Natural killer cell (primary cell): ENCODE data around the gene ZNF195. TPM values are rescaled to one million over a fixed set of nuclear protein-coding genes. Genes with fewer than 3 reads are reported as not detected.
"Not testable (repeated sequence)": the region's sequence is repeated elsewhere in the genome, so short reads cannot be mapped to it uniquely, and the experiment has no call there.

ENCODE experiments used
- ATAC-seq, 3 donors: fragments of 150-1000 bp in 2 of 3; fragments of 200-7000 bp in 1 of 3; cut with Tn5 transposase; 1 replicate in 1 of 3; 2 replicates in 2 of 3; pipeline ENCODE4 v1.10.0; 2021; ENCODE audit warnings: mild to moderate bottlenecking in 2 of 3, moderate library complexity in 2 of 3
- DNase-seq, 2 donors: peaks; one replicate each; pipeline versions ENCODE4 v3.0.0 to v3.0.0-alpha.2; 2013 to 2021; ENCODE audit warnings: mixed read lengths in 1 of 2
- H3K27ac ChIP-seq: one replicate; pipeline ENCODE4 v1.5.1; 2013; ENCODE audit warnings: mild to moderate bottlenecking, low read length
- H3K27me3 ChIP-seq: one replicate; pipeline ENCODE4 v1.6.1; 2013; ENCODE audit warnings: low read length; ENCODE audit not compliant: control insufficient read depth, insufficient read depth
- H3K36me3 ChIP-seq: one replicate; pipeline ENCODE4 v1.6.1; 2013; ENCODE audit warnings: low read length; ENCODE audit not compliant: control insufficient read depth, insufficient read depth
- H3K4me1 ChIP-seq: one replicate; pipeline ENCODE4 v1.6.1; 2013; ENCODE audit warnings: low read length; ENCODE audit not compliant: control insufficient read depth, insufficient read depth
- H3K4me3 ChIP-seq: one replicate; pipeline ENCODE4 v1.5.1; 2013; ENCODE audit warnings: low read length
- H3K9me3 ChIP-seq: one replicate; pipeline ENCODE4 v1.6.1; 2013; ENCODE audit warnings: low read length; ENCODE audit not compliant: control insufficient read depth, insufficient read depth
- H3K27ac Mint-ChIP-seq, 2 donors: one replicate each; pipeline ENCODE4 v1.8.0; 2022; ENCODE audit warnings: mild to moderate bottlenecking in 2 of 2, mixed read lengths in 2 of 2, moderate library complexity in 1 of 2
- H3K27me3 Mint-ChIP-seq, 2 donors: one replicate each; pipeline ENCODE4 v1.8.0; 2022; ENCODE audit warnings: low read depth in 2 of 2, mixed read lengths in 2 of 2
- H3K36me3 Mint-ChIP-seq: one replicate; pipeline ENCODE4 v1.8.0; 2022; ENCODE audit warnings: mixed read lengths
- H3K4me1 Mint-ChIP-seq, 2 donors: one replicate each; pipeline ENCODE4 v1.8.0; 2022; ENCODE audit warnings: mixed read lengths in 2 of 2
- H3K4me3 Mint-ChIP-seq: one replicate; pipeline ENCODE4 v1.8.0; 2022; ENCODE audit warnings: mild to moderate bottlenecking, moderate library complexity, mixed read lengths
- H3K9me3 Mint-ChIP-seq, 2 donors: one replicate each; pipeline ENCODE4 v1.8.0; 2022; ENCODE audit warnings: mixed read lengths in 2 of 2
- CTCF ChIP-seq: fragments of 200-600 bp; IDR thresholded peaks from one replicate; pipeline ENCODE4 v1.8.0; 2022; ENCODE audit warnings: antibody characterized with exemption
- WGBS: methylation state at CpG from one replicate; pipeline ENCODE4 v1.1.7; 2013; ENCODE audit warnings: missing lambda C conversion rate; ENCODE audit not compliant: insufficient coverage; 5-methylcytosine and 5-hydroxymethylcytosine counted together
- intact Hi-C: fragments of 100-400 bp; cut with micrococcal nuclease; formaldehyde crosslinking; loops from one replicate; pipeline ENCODE4 v1.14.2; 2022
- total RNA-seq, 4 donors: library from RNA; stranded (reverse); fragments of 120-200 nt in 1 of 4; gene quantifications; one replicate each; pipeline versions ENCODE4 v1.2.3 to v1.2.4, GENCODE V29; 2013 to 2022

ZNF195 gene
- total RNA-seq, 3 donors from 2014 or later (not counting 1 experiment from before 2014, with no cell fraction given): 24.7 to 44.1 (median 25.9) TPM

- Histone ChIP-seq H3K4me3 (no peak overlapping the region), H3K4me1 (no peaks in the 10 kb centered on the region), H3K27me3 (peaks cover 10% of the 10 kb centered on the region), H3K27ac (no peak overlapping the region), H3K36me3 (no peaks in the 10 kb centered on the region), H3K9me3 (no peaks in the 10 kb centered on the region)
- H3K36me3 Mint-ChIP-seq: no peaks in the 10 kb centered on the region
- no peak for TF ChIP-seq CTCF
- DNase-seq: no peak
- 64% methylated on average over 7 of the region's 7 CpGs for WGBS
- H3K27ac Mint-ChIP-seq: no peak overlapping the region
- peaks cover 34 to 49% of the 10 kb centered on the region in 2 donors for H3K27me3 Mint-ChIP-seq
- no peaks in the 10 kb centered on the region for H3K9me3 Mint-ChIP-seq
- intact Hi-C loops: no loop called here
- H3K4me1 Mint-ChIP-seq: no peaks in the 10 kb centered on the region
- peak in 1 of 3 donors; percentile 27 for ATAC-seq
- no peak overlapping the region for H3K4me3 Mint-ChIP-seq
Measured at GRCh38 chr11:3338569-3339339, 40.2 kb downstream of the ZNF195 start.

GRCh38 chr11:3336420-3336819 is 42.5 kb downstream of the ZNF195 start:
- H3K36me3 ChIP-seq, H3K36me3 Mint-ChIP-seq, H3K4me3 ChIP-seq, H3K27ac ChIP-seq, H3K4me1 ChIP-seq, intact Hi-C loops, H3K4me3 Mint-ChIP-seq, ATAC-seq, H3K4me1 Mint-ChIP-seq, DNase-seq, H3K27ac Mint-ChIP-seq, H3K27me3 ChIP-seq, H3K9me3 Mint-ChIP-seq, H3K9me3 ChIP-seq: not testable (repeated sequence)
- peaks cover 23 to 32% of the 10 kb centered on the region in 2 donors for H3K27me3 Mint-ChIP-seq
- WGBS: no CpG with 5 or more reads among the region's 10 CpGs

DNA sequence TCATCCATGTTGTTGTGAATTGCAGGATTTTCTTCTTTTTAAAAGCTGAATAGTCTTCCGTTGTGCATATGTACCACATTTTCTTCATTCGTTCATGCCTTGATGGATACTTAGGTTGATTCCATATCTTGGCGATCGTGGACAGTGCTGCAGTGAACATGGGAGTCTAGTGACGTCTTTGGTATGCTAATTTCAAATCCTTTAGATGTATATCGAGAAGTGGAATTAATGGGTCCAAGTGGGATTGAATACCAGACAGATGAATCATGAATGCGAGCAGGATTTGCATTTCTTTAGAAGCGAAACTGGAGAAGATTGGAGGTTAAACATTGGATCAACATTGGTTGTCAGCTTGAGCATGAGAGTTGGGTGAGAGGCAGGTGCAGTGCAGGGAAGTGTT is 45.8 kb downstream of the ZNF195 start:
- H3K4me1 ChIP-seq, H3K4me1 Mint-ChIP-seq, H3K4me3 ChIP-seq, DNase-seq, H3K27ac Mint-ChIP-seq, H3K9me3 Mint-ChIP-seq, ATAC-seq, H3K9me3 ChIP-seq, H3K4me3 Mint-ChIP-seq, H3K36me3 Mint-ChIP-seq, H3K36me3 ChIP-seq, intact Hi-C loops, H3K27me3 ChIP-seq, H3K27ac ChIP-seq, H3K27me3 Mint-ChIP-seq: not testable (repeated sequence)
- no CpG with 5 or more reads among the region's 8 CpGs for WGBS

- H3K9me3 ChIP-seq, H3K36me3 ChIP-seq, H3K4me3 Mint-ChIP-seq, H3K27ac ChIP-seq, H3K4me1 ChIP-seq, H3K4me3 ChIP-seq, H3K36me3 Mint-ChIP-seq, DNase-seq, ATAC-seq, H3K27me3 Mint-ChIP-seq, H3K27me3 ChIP-seq, H3K4me1 Mint-ChIP-seq, H3K9me3 Mint-ChIP-seq, H3K27ac Mint-ChIP-seq, intact Hi-C loops: not testable (repeated sequence)
- no CpG with 5 or more reads among the region's 3 CpGs for WGBS
Measured at GRCh38 chr11:3331078-3331477, 47.9 kb downstream of the ZNF195 start.

GRCh38 chr11:3330064-3330463 is 48.9 kb downstream of the ZNF195 start:
- H3K36me3 Mint-ChIP-seq, H3K9me3 ChIP-seq, H3K9me3 Mint-ChIP-seq, H3K27ac ChIP-seq, ATAC-seq, DNase-seq, H3K4me3 Mint-ChIP-seq, H3K4me1 ChIP-seq, H3K4me3 ChIP-seq, intact Hi-C loops, H3K27me3 ChIP-seq, H3K4me1 Mint-ChIP-seq, H3K36me3 ChIP-seq, H3K27ac Mint-ChIP-seq, H3K27me3 Mint-ChIP-seq: not testable (repeated sequence)
- no CpG with 5 or more reads among the region's 12 CpGs for WGBS

DNA sequence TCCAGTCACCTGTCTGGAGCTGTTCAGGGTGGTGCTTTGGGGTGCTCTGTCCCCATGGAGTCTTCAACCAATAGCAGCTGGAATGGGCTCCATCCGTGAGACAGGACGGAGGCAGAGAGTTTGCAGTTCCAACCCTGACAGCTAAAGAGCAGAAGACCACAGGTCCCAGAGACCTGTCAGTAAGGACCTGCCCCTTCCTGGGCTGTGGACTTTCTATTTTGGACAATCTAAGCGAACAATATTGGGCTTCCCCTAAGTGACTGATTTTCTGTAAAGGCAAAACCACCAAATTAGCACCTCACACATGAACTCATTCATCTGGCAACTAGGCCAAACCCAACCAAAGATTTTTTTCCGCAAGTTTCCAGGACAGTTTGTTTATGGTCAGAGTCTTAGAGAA is 50.4 kb downstream of the ZNF195 start:
- H3K36me3 ChIP-seq, H3K4me1 Mint-ChIP-seq, H3K27ac ChIP-seq, H3K36me3 Mint-ChIP-seq, H3K4me3 Mint-ChIP-seq, H3K27ac Mint-ChIP-seq, H3K27me3 Mint-ChIP-seq, intact Hi-C loops, H3K4me1 ChIP-seq, ATAC-seq, H3K4me3 ChIP-seq, H3K27me3 ChIP-seq, H3K9me3 Mint-ChIP-seq, H3K9me3 ChIP-seq, DNase-seq: not testable (repeated sequence)
- no CpG with 5 or more reads among the region's 4 CpGs for WGBS

GRCh38 chr11:3326450-3326849 is 52.5 kb downstream of the ZNF195 start:
- H3K9me3 Mint-ChIP-seq, DNase-seq, intact Hi-C loops, H3K4me1 Mint-ChIP-seq, H3K4me3 Mint-ChIP-seq, H3K36me3 ChIP-seq, ATAC-seq, H3K9me3 ChIP-seq, H3K27me3 Mint-ChIP-seq, H3K27ac Mint-ChIP-seq, H3K36me3 Mint-ChIP-seq, H3K27me3 ChIP-seq, H3K27ac ChIP-seq, H3K4me1 ChIP-seq, H3K4me3 ChIP-seq: not testable (repeated sequence)
- WGBS: no CpG with 5 or more reads among the region's 13 CpGs
